NB4 (cell line): ENCODE data around the gene KCNA3.

Experiments used
- CTCF ChIP-seq: IDR thresholded peaks from one replicate; pipeline ENCODE4 v1.5.1; 2012; ENCODE audit warnings: low read depth, low read length
- POLR2A ChIP-seq: IDR thresholded peaks from 2 replicates; pipeline ENCODE4 v1.6.1; 2011; ENCODE audit warnings: mild to moderate bottlenecking; ENCODE audit not compliant: insufficient read length; ENCODE audit errors: extremely low read depth

GRCh38 chr1:110645821-110646735 is 28.7 kb downstream of the KCNA3 start:
- no peak for TF ChIP-seq CTCF
- TF ChIP-seq POLR2A, result no peak
